ENCODE data around the gene XPO6.

The XPO6 gene

DNA sequence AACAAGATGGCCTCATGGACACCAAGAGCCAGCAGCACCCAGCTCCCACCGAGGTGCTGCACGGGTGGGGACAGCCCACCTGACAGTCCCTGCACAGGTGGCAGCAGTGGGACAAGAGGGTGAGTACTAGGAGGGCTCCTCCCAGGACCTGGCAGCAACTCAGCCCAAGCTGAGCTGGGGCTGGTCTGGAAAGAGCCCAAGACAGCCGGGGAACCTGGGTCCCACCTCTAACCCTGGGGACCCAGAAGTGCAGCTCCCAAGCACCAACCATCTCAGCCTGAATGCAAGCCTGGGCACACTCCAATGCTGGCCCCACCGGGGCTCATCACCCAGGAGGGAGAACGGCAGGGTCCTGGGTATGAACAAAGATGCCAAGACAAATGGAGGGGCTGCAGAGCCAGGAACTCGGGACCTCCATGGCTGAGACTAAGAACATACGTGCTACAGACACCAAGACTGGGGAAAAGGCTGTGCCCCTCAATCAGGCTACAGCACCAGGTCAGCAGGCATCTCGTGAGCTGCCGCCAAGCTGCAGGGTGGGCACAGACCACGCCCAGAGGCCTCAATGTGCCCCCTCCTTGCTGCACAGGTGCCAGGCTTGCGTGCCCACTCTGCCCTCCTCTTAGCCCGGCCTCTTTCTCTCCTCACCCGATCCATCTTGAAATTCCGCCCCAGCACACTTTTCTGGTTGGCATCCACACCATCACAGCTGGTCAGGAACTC is 110.8 kb downstream of the XPO6 start:
- no peak overlapping the region for H3K27ac ChIP-seq
- no peaks in the 10 kb centered on the region; the same call in 1 of the 2 replicates for H3K79me2 ChIP-seq (ENCODE audit: insufficient read depth, low read depth)
- peaks cover 23% of the 10 kb centered on the region; the same call in 1 of the 2 replicates for H3K36me3 ChIP-seq (ENCODE audit: insufficient read depth)
- H3K27me3 ChIP-seq (ENCODE audit: insufficient read depth, low read depth) = no peaks in the 10 kb centered on the region
- H3K4me1 ChIP-seq (ENCODE audit: low read depth, poor library complexity, severe bottlenecking) = peaks cover 21% of the 10 kb centered on the region
- H4K20me1 ChIP-seq (ENCODE audit: insufficient read depth) = no peaks in the 10 kb centered on the region
- no peak overlapping the region for H3K9ac ChIP-seq
- H3K4me3 ChIP-seq (IDR thresholded peaks at IDR 0.05; ENCODE audit: insufficient read depth, low read depth, low read length) = no peak overlapping the region
- TF ChIP-seq, protein P1, sequence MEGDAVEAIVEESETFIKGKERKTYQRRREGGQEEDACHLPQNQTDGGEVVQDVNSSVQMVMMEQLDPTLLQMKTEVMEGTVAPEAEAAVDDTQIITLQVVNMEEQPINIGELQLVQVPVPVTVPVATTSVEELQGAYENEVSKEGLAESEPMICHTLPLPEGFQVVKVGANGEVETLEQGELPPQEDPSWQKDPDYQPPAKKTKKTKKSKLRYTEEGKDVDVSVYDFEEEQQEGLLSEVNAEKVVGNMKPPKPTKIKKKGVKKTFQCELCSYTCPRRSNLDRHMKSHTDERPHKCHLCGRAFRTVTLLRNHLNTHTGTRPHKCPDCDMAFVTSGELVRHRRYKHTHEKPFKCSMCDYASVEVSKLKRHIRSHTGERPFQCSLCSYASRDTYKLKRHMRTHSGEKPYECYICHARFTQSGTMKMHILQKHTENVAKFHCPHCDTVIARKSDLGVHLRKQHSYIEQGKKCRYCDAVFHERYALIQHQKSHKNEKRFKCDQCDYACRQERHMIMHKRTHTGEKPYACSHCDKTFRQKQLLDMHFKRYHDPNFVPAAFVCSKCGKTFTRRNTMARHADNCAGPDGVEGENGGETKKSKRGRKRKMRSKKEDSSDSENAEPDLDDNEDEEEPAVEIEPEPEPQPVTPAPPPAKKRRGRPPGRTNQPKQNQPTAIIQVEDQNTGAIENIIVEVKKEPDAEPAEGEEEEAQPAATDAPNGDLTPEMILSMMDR (conservative IDR thresholded peaks at IDR 0.05; ENCODE audit: low read depth, low read length) = no peak
- H3K4me2 ChIP-seq = no peak overlapping the region
- no peak overlapping the region for H2AFZ ChIP-seq (ENCODE audit: low read depth)

DNA sequence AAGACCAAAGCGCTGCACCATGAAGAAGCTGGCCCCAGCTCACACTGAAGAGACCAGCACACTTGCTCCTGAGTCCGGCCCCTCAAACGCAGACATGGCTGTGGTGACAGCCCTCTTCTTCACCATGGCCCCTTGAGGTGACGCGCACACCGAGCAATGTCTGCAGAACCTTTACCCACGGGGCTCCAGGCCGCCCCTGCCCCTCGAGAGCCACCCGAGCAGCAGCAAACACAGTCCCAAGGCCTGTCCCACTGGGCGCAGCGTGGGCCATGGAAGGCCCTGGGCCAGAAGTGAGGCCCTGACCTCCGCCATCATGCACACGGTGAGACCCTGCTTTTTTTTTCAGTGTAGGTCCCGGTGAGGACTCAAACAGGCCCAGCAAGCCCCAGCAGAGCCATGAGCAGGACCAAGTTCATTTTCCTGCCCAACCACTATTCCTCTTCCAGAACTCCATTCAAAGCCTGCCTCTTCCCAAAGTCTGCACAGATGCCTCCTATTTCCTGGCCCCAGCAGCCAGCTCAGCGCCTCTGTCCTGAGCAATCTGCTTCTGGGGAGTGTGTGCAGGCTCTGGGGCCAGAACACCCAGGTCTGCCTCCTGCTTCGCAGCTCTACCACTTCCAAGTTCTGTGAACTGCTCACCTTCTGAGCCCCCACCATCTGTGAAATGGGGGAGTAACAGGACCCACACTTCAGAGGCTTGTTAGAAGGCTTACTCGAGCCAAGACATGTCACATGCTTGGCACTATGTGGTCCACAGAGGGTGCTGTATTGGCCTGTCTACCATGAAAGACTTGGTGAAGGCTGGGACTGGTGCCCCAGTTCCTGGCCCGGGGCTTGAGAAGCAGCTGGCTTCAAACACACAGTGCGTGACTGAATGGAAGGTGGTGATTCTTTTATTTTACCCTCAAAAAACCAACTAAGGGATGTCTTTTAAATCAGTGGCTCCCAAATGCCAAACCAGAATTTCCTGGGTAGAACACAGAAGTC is 112.5 kb downstream of the XPO6 start:
- Histone ChIP-seq H3K36me3 (ENCODE audit: insufficient read depth) (peaks cover 18% of the 10 kb centered on the region; the same call in 1 of the 2 replicates), H3K4me1 (ENCODE audit: low read depth, poor library complexity, severe bottlenecking) (peaks cover 4% of the 10 kb centered on the region)
- TF ChIP-seq, protein P1 (conservative IDR thresholded peaks at IDR 0.05; ENCODE audit: low read depth, low read length) = no peak

DNA sequence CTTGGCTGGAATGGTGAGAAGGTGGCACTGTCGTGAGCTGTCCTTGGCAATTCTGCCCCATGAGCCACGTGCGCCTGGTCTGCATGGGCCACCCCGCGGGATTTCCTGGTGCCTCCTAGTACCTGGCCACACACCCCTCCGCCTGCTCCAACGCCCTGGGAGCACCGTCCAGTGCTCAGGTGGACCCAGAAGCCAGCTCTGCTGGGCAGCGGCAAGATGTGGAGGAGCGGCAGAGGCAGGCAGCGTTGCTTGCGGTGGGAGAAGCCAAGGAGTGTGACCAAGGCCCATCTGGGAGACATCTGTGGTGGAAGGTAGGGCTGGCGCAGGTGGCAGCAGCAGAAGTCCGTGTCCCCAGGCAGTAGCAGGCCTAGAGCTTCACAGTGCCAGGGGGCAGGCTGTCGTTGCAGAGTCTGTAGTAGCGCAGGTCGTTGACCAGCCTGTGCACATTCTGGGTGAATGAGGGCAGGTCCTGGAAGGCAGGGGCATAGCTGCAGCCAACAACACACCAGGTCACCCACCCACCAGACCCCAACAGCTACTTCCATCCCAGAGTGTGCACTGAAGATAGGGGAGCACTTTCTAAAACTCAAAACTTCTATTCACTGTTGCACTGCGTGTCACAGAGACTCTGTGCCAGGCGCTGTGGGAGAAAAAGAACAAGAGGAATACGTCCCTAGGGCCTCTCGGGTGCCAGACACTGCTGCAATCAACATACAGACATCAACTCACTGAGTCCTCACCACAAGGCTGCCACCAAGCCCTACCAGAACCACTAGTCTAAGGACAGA is 113.4 kb downstream of the XPO6 start:
- TF ChIP-seq, protein P1 (conservative IDR thresholded peaks at IDR 0.05; ENCODE audit: low read depth, low read length) = no peak

More for the DNA sequence above, 112.5 kb downstream of the XPO6 start:
- Histone ChIP-seq H4K20me1 (ENCODE audit: insufficient read depth) (no peaks in the 10 kb centered on the region), H3K4me3 (IDR thresholded peaks at IDR 0.05; ENCODE audit: insufficient read depth, low read depth, low read length) (no peak overlapping the region), H3K9ac (no peak overlapping the region), H3K27me3 (ENCODE audit: insufficient read depth, low read depth) (no peaks in the 10 kb centered on the region), H3K79me2 (ENCODE audit: insufficient read depth, low read depth) (no peaks in the 10 kb centered on the region; the same call in 1 of the 2 replicates), H3K4me2 (no peak overlapping the region), H2AFZ (ENCODE audit: low read depth) (no peak overlapping the region), H3K27ac (no peak overlapping the region)

More for the DNA sequence above, 113.4 kb downstream of the XPO6 start:
- no peak overlapping the region for H3K4me3 ChIP-seq (IDR thresholded peaks at IDR 0.05; ENCODE audit: insufficient read depth, low read depth, low read length)
- H3K27me3 ChIP-seq (ENCODE audit: insufficient read depth, low read depth) = no peaks in the 10 kb centered on the region
- no peak overlapping the region for H3K27ac ChIP-seq
- H3K4me1 ChIP-seq (ENCODE audit: low read depth, poor library complexity, severe bottlenecking) = no peaks in the 10 kb centered on the region
- no peak overlapping the region for H3K9ac ChIP-seq
- no peaks in the 10 kb centered on the region; the same call in 1 of the 2 replicates for H3K79me2 ChIP-seq (ENCODE audit: insufficient read depth, low read depth)
- H4K20me1 ChIP-seq (ENCODE audit: insufficient read depth) = no peaks in the 10 kb centered on the region
- H3K36me3 ChIP-seq (ENCODE audit: insufficient read depth) = peaks cover 9% of the 10 kb centered on the region; the same call in 1 of the 2 replicates
- no peak overlapping the region for H3K4me2 ChIP-seq
- no peak overlapping the region for H2AFZ ChIP-seq (ENCODE audit: low read depth)
